Measurements from ENCODE around the gene ADD1. TPM values are rescaled to one million over a fixed set of nuclear protein-coding genes. Genes with fewer than 3 reads are reported as not detected.
A peak's percentile ranks its signal among the peaks of the same experiment; 100 is the strongest.
"Not testable (repeated sequence)": the region's sequence is repeated elsewhere in the genome, so short reads cannot be mapped to it uniquely, and the experiment has no call there.

ADD1 gene
- total and polyA plus RNA-seq, 2 donors from 2014 or later: 232 to 313 TPM

DNA sequence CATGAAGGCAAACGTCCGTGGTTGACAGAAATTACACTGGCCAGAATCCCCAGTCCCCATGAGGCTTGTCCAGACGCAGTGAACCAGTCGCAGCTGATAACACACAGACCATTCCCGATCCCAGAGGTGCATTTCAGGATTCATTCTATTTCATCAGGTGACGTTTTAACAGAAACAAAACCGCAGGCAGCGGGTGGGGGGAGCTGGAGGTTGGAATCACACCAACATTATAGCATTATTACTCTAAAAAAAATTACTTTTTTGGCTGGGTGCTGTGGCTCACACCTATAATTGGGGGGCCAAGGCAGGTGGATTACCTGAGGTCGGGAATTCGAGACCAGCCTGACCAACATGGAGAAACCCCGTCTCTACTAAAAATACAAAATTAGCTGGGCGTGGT is 94.3 kb downstream of the ADD1 start:
- H3K27me3 ChIP-seq (ENCODE audit: control insufficient read depth, insufficient read depth, low read length): no peaks in the 10 kb centered on the region
- H3K4me1 ChIP-seq (ENCODE audit: control insufficient read depth in 2 of 3, insufficient read depth in 2 of 3, low read depth in 1 of 3, low read length in 3 of 3): peaks cover 0 to 20% (median 3%) of the 10 kb centered on the region in 3 donors
- no peak for TF ChIP-seq CTCF (IDR thresholded peaks at IDR 0.05; ENCODE audit: borderline replicate concordance, extremely low read depth, insufficient read depth)
- intact Hi-C loops (cut with DNase I): no loop called here
- FAIRE-seq (no peak), DNase-seq (no peak)
- H3K9ac ChIP-seq (ENCODE audit: low read length in 3 of 3): no peak overlapping the region
- H3K27ac ChIP-seq (ENCODE audit: low read depth in 2 of 2, low read length in 2 of 2): no peak overlapping the region
- no peak overlapping the region for H3K4me3 ChIP-seq (ENCODE audit: low read length in 3 of 3)
- peaks cover 0 to 39% (median 20%) of the 10 kb centered on the region in 3 donors for H3K36me3 ChIP-seq (ENCODE audit: control insufficient read depth in 2 of 3, insufficient read depth in 3 of 3, low read length in 3 of 3)
- H3K9me3 ChIP-seq (ENCODE audit: control insufficient read depth in 2 of 3, insufficient read depth in 1 of 3, low read length in 3 of 3): no peaks in the 10 kb centered on the region

GRCh38 chr4:2938411-2938810 is 94.8 kb downstream of the ADD1 start:
- H3K9me3 ChIP-seq (ENCODE audit: control insufficient read depth in 2 of 3, insufficient read depth in 1 of 3, low read length in 3 of 3); H3K27me3 ChIP-seq (ENCODE audit: control insufficient read depth, insufficient read depth, low read length); H3K27ac ChIP-seq (ENCODE audit: low read depth in 2 of 2, low read length in 2 of 2); H3K4me3 ChIP-seq (ENCODE audit: low read length in 3 of 3); DNase-seq; H3K9ac ChIP-seq (ENCODE audit: low read length in 3 of 3); intact Hi-C loops (cut with DNase I); FAIRE-seq: not testable (repeated sequence)
- H3K4me1 ChIP-seq (ENCODE audit: control insufficient read depth in 2 of 3, insufficient read depth in 2 of 3, low read depth in 1 of 3, low read length in 3 of 3): peaks cover 0 to 17% (median 3%) of the 10 kb centered on the region in 3 donors
- H3K36me3 ChIP-seq (ENCODE audit: control insufficient read depth in 2 of 3, insufficient read depth in 3 of 3, low read length in 3 of 3): peaks cover 0 to 43% (median 22%) of the 10 kb centered on the region in 3 donors

DNA sequence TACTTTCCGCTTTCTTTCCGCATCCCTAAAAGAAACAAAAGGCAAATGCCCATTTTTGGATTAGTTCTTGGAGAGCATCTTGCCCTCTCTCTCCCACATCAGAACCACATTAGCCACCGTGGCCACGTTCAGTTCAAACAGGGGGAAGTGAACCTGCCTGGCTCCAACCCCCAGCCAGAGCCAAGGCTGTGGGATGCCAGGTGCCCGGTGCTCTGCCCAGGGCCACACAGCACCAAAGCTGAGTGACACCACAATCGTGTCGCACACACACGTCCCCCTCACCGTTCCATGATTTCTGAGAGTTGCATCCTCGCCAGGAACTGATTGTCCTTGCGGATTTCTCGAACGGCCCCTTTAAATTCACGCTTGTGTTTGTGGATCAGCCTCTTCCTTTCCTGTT is 95.3 kb downstream of the ADD1 start:
- H3K36me3 ChIP-seq (ENCODE audit: control insufficient read depth in 2 of 3, insufficient read depth in 3 of 3, low read length in 3 of 3): peaks cover 0 to 46% (median 24%) of the 10 kb centered on the region in 3 donors
- intact Hi-C loops (cut with DNase I): no loop called here

More for the DNA sequence above, 95.3 kb downstream of the ADD1 start:
- peak in 1 of 5 donors; percentile 48 for DNase-seq
- no peak overlapping the region for H3K9ac ChIP-seq (ENCODE audit: low read length in 3 of 3)
- TF ChIP-seq CTCF (IDR thresholded peaks at IDR 0.05; ENCODE audit: borderline replicate concordance, extremely low read depth, insufficient read depth): no peak
- H3K9me3 ChIP-seq (ENCODE audit: control insufficient read depth in 2 of 3, insufficient read depth in 1 of 3, low read length in 3 of 3): no peaks in the 10 kb centered on the region
- H3K4me3 ChIP-seq (ENCODE audit: low read length in 3 of 3): no peak overlapping the region
- no peak overlapping the region for H3K27ac ChIP-seq (ENCODE audit: low read depth in 2 of 2, low read length in 2 of 2)
- H3K4me1 ChIP-seq (ENCODE audit: control insufficient read depth in 2 of 3, insufficient read depth in 2 of 3, low read depth in 1 of 3, low read length in 3 of 3): peaks cover 0 to 15% (median 3%) of the 10 kb centered on the region in 3 donors
- H3K27me3 ChIP-seq (ENCODE audit: control insufficient read depth, insufficient read depth, low read length): no peaks in the 10 kb centered on the region
- FAIRE-seq: no peak
